ENCODE results near the gene RACGAP1. TPM values are rescaled to one million over a fixed set of nuclear protein-coding genes. Genes with fewer than 3 reads are reported as not detected.

Gene RACGAP1
- total RNA-seq, 1 experiment from 2014 or later, result 95.3 TPM

DNA sequence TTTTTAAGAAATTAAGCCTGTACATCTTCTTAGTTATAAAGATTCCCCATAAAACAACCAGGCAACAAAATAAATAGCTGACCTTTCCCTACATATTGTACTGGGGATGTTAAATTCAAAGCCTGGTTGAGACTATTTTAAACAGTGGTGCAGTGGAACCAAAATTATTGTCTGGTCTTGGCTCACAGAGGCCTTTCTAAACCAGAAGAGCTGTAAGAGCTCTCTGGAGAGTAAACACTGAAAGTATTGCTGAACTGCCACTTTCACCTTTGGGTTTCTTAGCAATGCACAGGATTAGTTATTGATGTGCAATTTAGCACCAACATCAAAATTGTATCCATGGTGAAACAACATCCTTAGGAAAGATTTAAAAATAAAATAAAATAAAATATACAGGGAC, 20.6 kb downstream of the RACGAP1 start:
- DNase-seq, result no peak
- Histone ChIP-seq H3K9me3 (ENCODE audit: low read length) (no peaks in the 10 kb centered on the region), H3F3A (ENCODE audit: low read length, unreplicated experiment) (no peaks in the 10 kb centered on the region), H3K4me1 (ENCODE audit: insufficient read depth, low read length) (no peaks in the 10 kb centered on the region; the same call in 1 of the 2 replicates), H3K4me3 (ENCODE audit: low read length) (no peak overlapping the region), H3K36me3 (ENCODE audit: low read depth, low read length) (peaks cover 69% of the 10 kb centered on the region), H3K27ac (ENCODE audit: low read length) (no peak overlapping the region), H4K20me1 (ENCODE audit: low read length) (0 out of 2 replicates have a peak, but pooled peaks cover 6% of the 10 kb centered on the region), H3K27me3 (ENCODE audit: low read length) (no peaks in the 10 kb centered on the region), H3K4me2 (ENCODE audit: low read length) (no peak overlapping the region), H3K79me2 (ENCODE audit: low read length) (peaks cover 33% of the 10 kb centered on the region), H3K9me2 (replicated peaks; ENCODE audit: low read length) (no peaks in the 10 kb centered on the region), H3K9ac (ENCODE audit: low read length) (no peak overlapping the region), H2AFZ (ENCODE audit: low read length) (no peak overlapping the region)
- intact Hi-C loops (cut with micrococcal nuclease), result no loop called here
- CTCF ChIA-PET, result no interaction called here
- POLR2A ChIA-PET (ENCODE audit: unreplicated experiment), result no interaction called here
- no TSS peak for BruUV-seq (replicated peaks)
- no peak for ATAC-seq
- TF ChIP-seq EZH2 (IDR thresholded peaks at IDR 0.05; ENCODE audit: low read length, unreplicated experiment), result no peak
- no peak for TF ChIP-seq EZH2phosphoT487 (IDR thresholded peaks at IDR 0.05; ENCODE audit: borderline replicate concordance, low read length)
- TF ChIP-seq CTCF (conservative IDR thresholded peaks at IDR 0.05; ENCODE audit: low read depth, low read length), result no peak

DNA sequence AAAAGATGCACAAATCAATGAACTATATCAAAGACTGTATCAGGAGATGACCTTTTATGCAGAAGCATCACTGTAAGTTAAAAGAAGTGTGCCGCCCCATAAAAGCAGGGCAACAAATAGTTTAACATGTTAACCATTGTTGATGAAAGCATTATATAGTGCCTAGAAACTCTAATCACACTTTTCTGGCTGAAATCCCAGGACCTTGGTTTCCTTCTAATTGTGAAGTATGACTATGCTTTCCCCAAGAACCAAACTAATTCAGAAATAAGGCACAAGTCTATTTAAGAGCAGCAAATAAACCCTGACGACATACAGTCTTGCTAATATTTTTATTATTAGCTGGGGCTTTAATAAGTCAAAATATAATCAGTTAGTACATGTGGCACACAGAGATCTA, 21.7 kb downstream of the RACGAP1 start:
- DNase-seq (no peak), ATAC-seq (no peak)
- no TSS peak for BruUV-seq (replicated peaks)
- Histone ChIP-seq H3K9me2 (replicated peaks; ENCODE audit: low read length) (no peaks in the 10 kb centered on the region), H4K20me1 (ENCODE audit: low read length) (0 out of 2 replicates have a peak, but pooled peaks cover 6% of the 10 kb centered on the region), H3K4me3 (ENCODE audit: low read length) (no peak overlapping the region), H3K27me3 (ENCODE audit: low read length) (no peaks in the 10 kb centered on the region), H3K79me2 (ENCODE audit: low read length) (peaks cover 22% of the 10 kb centered on the region), H2AFZ (ENCODE audit: low read length) (no peak overlapping the region), H3K27ac (ENCODE audit: low read length) (no peak overlapping the region), H3K36me3 (ENCODE audit: low read depth, low read length) (peaks cover 73% of the 10 kb centered on the region), H3F3A (ENCODE audit: low read length, unreplicated experiment) (peaks cover 3% of the 10 kb centered on the region), H3K9me3 (ENCODE audit: low read length) (no peaks in the 10 kb centered on the region), H3K4me1 (ENCODE audit: insufficient read depth, low read length) (no peaks in the 10 kb centered on the region; the same call in 1 of the 2 replicates), H3K4me2 (ENCODE audit: low read length) (no peak overlapping the region), H3K9ac (ENCODE audit: low read length) (no peak overlapping the region)
- CTCF ChIA-PET, result interaction anchor here (0.6 kb wide), 1 partner anchor 27 kb away, joined by 6 read pairs; no protein-coding TSS in a partner anchor
- POLR2A ChIA-PET (ENCODE audit: unreplicated experiment), result no interaction called here
- TF ChIP-seq EZH2phosphoT487 (IDR thresholded peaks at IDR 0.05; ENCODE audit: borderline replicate concordance, low read length), result no peak
- no peak for TF ChIP-seq CTCF (conservative IDR thresholded peaks at IDR 0.05; ENCODE audit: low read depth, low read length)
- TF ChIP-seq EZH2 (IDR thresholded peaks at IDR 0.05; ENCODE audit: low read length, unreplicated experiment), result no peak
- intact Hi-C loops (cut with micrococcal nuclease), result no loop called here

GRCh38 chr12:49998453-49998852, 26.8 kb downstream of the RACGAP1 start:
- CTCF ChIA-PET, result no interaction called here
- no peak for ATAC-seq
- TF ChIP-seq CTCF (conservative IDR thresholded peaks at IDR 0.05; ENCODE audit: low read depth, low read length), result no peak; the same call in 1 of the 2 replicates
- TF ChIP-seq EZH2 (IDR thresholded peaks at IDR 0.05; ENCODE audit: low read length, unreplicated experiment), result no peak
- no peak for TF ChIP-seq EZH2phosphoT487 (IDR thresholded peaks at IDR 0.05; ENCODE audit: borderline replicate concordance, low read length)

More at GRCh38 chr12:49998453-49998852, 26.8 kb downstream of the RACGAP1 start:
- POLR2A ChIA-PET (ENCODE audit: unreplicated experiment), result no interaction called here
- intact Hi-C loops (cut with micrococcal nuclease), result no loop called here
- H3K9ac ChIP-seq (ENCODE audit: low read length), result no peak overlapping the region
- no peaks in the 10 kb centered on the region for H3K9me3 ChIP-seq (ENCODE audit: low read length)
- no peaks in the 10 kb centered on the region for H3K9me2 ChIP-seq (replicated peaks; ENCODE audit: low read length)
- H3K36me3 ChIP-seq (ENCODE audit: low read depth, low read length), result peaks cover 73% of the 10 kb centered on the region
- peaks cover 4% of the 10 kb centered on the region for H3F3A ChIP-seq (ENCODE audit: low read length, unreplicated experiment)
- no peak overlapping the region for H2AFZ ChIP-seq (ENCODE audit: low read length)
- BruUV-seq (replicated peaks), result no TSS peak
- no peaks in the 10 kb centered on the region for H4K20me1 ChIP-seq (ENCODE audit: low read length)
- no peak for DNase-seq
- no peaks in the 10 kb centered on the region for H3K27me3 ChIP-seq (ENCODE audit: low read length)
- no peak overlapping the region for H3K4me2 ChIP-seq (ENCODE audit: low read length)
- H3K27ac ChIP-seq (ENCODE audit: low read length), result no peak overlapping the region
- H3K79me2 ChIP-seq (ENCODE audit: low read length), result no peaks in the 10 kb centered on the region
- no peak overlapping the region for H3K4me3 ChIP-seq (ENCODE audit: low read length)
- no peaks in the 10 kb centered on the region for H3K4me1 ChIP-seq (ENCODE audit: insufficient read depth, low read length)

Data from PC-3 (cell line).